A673 (cell line): Measurements from ENCODE around the gene JPH2. TPM values are rescaled to one million over a fixed set of nuclear protein-coding genes. Genes with fewer than 3 reads are reported as not detected.

Experiments
- BruUV-seq: library from RNA; stranded (reverse); fragments of 400-500 nt; replicated peaks from 2 replicates; lab custom pipeline; 2021; lab: Mats Ljungman, UMichigan
- CTCF ChIA-PET: fragments of 300-600 bp; sonication (Branson Sonifier 250); formaldehyde crosslinking; loops from one replicate; lab custom pipeline; 2022; ENCODE audit warnings: antibody characterized with exemption; lab: Charles Lee
- POLR2A ChIA-PET: fragments of 300-600 bp; sonication (Branson Sonifier 250); formaldehyde crosslinking; loops from one replicate; lab custom pipeline; 2022; ENCODE audit warnings: antibody characterized with exemption; ENCODE audit not compliant: low non-redundant PET; lab: Charles Lee
- DNase-seq: peaks from one replicate; pipeline ENCODE4 v3.0.0-alpha.2; 2015; ENCODE audit warnings: low spot score
- H3K27ac ChIP-seq: fragments of 200-600 bp; sonication (generic); 2 replicates; pipeline ENCODE4 v1.5.1; 2016; ENCODE audit warnings: mixed run types, low read depth, mild to moderate bottlenecking, mixed read lengths, antibody characterized with exemption, low read length; ENCODE audit not compliant: poor library complexity, severe bottlenecking
- H3K27me3 ChIP-seq: fragments of 200-600 bp; sonication (generic); replicated peaks from 2 replicates; pipeline ENCODE4 v1.6.1; 2017; ENCODE audit warnings: mixed run types, low read depth, mild to moderate bottlenecking, mixed read lengths, antibody characterized with exemption, low read length; ENCODE audit not compliant: insufficient read depth, poor library complexity
- H3K36me3 ChIP-seq: fragments of 200-600 bp; sonication (generic); 2 replicates; pipeline ENCODE4 v1.6.1; 2016; ENCODE audit warnings: mixed run types, mild to moderate bottlenecking, mixed read lengths, antibody characterized with exemption, low read length; ENCODE audit not compliant: insufficient read depth, poor library complexity, severe bottlenecking
- H3K4me1 ChIP-seq: fragments of 200-600 bp; sonication (generic); 2 replicates; pipeline ENCODE4 v1.6.1; 2017; ENCODE audit warnings: mixed run types, mild to moderate bottlenecking, mixed read lengths, antibody characterized with exemption, low read length; ENCODE audit not compliant: insufficient read depth, poor library complexity, severe bottlenecking
- H3K4me3 ChIP-seq: fragments of 200-600 bp; sonication (generic); 2 replicates; pipeline ENCODE4 v1.5.1; 2016; ENCODE audit warnings: low read depth, mixed run types, mild to moderate bottlenecking, mixed read lengths, low read length; ENCODE audit not compliant: poor library complexity, severe bottlenecking
- H3K9me3 ChIP-seq: fragments of 200-600 bp; sonication (generic); 2 replicates; pipeline ENCODE4 v1.6.1; 2016; ENCODE audit warnings: mixed run types, low read depth, mild to moderate bottlenecking, mixed read lengths, antibody characterized with exemption, low read length; ENCODE audit not compliant: poor library complexity, severe bottlenecking
- EZH2 ChIP-seq: fragments of 200-600 bp; sonication (generic); IDR thresholded peaks from 2 replicates; pipeline ENCODE4 v1.6.1; 2017; ENCODE audit warnings: borderline replicate concordance, low read depth, mild to moderate bottlenecking, mixed read lengths, antibody characterized with exemption, low read length; ENCODE audit not compliant: poor library complexity, severe bottlenecking
- intact Hi-C: fragments of 100-400 bp; cut with micrococcal nuclease; formaldehyde crosslinking; loops from one replicate; pipeline ENCODE4 v1.10.0; 2022; ENCODE audit not compliant: unreplicated experiment
- total RNA-seq: library from RNA; stranded (reverse); gene quantifications from 2 replicates; pipeline ENCODE4 v1.2.3, GENCODE V29; 2021
- TF ChIP-seq, protein P1 (sequence below): fragments of 300-800, 200-600 bp; sonication (generic); conservative IDR thresholded peaks from 2 replicates; pipeline ENCODE4 v1.5.1; 2017; ENCODE audit warnings: low read depth, mild to moderate bottlenecking, antibody characterized with exemption, low read length, moderate library complexity, mixed read lengths

JPH2 gene
- total RNA-seq, 1 experiment from 2014 or later: 1.1 TPM

GRCh38 chr20:44080064-44080463 is 106.9 kb downstream of the JPH2 start:
- CTCF ChIA-PET: interaction anchor here (0.6 to 1.5 kb wide), 5 partner anchors 111 to 542 kb away, joined by 3 to 9 read pairs (median 4); no protein-coding TSS in a partner anchor
- intact Hi-C loops: loop anchor here (1.0 to 5.0 kb wide), 5 partner anchors 153 to 633 kb away; no protein-coding TSS in a partner anchor
- Histone ChIP-seq H3K36me3 (no peaks in the 10 kb centered on the region), H3K9me3 (no peaks in the 10 kb centered on the region), H3K4me3 (no peak overlapping the region), H3K27me3 (no peaks in the 10 kb centered on the region), H3K4me1 (peaks cover 6% of the 10 kb centered on the region), H3K27ac (no peak overlapping the region)
- no TSS peak for BruUV-seq
- TF ChIP-seq, protein P1, sequence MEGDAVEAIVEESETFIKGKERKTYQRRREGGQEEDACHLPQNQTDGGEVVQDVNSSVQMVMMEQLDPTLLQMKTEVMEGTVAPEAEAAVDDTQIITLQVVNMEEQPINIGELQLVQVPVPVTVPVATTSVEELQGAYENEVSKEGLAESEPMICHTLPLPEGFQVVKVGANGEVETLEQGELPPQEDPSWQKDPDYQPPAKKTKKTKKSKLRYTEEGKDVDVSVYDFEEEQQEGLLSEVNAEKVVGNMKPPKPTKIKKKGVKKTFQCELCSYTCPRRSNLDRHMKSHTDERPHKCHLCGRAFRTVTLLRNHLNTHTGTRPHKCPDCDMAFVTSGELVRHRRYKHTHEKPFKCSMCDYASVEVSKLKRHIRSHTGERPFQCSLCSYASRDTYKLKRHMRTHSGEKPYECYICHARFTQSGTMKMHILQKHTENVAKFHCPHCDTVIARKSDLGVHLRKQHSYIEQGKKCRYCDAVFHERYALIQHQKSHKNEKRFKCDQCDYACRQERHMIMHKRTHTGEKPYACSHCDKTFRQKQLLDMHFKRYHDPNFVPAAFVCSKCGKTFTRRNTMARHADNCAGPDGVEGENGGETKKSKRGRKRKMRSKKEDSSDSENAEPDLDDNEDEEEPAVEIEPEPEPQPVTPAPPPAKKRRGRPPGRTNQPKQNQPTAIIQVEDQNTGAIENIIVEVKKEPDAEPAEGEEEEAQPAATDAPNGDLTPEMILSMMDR: no peak
- no peak for TF ChIP-seq EZH2
- no peak for DNase-seq
- POLR2A ChIA-PET: no interaction called here

- Histone ChIP-seq H3K36me3 (no peaks in the 10 kb centered on the region), H3K27ac (no peak overlapping the region), H3K27me3 (no peaks in the 10 kb centered on the region), H3K4me3 (no peak overlapping the region), H3K9me3 (no peaks in the 10 kb centered on the region), H3K4me1 (peaks cover 6% of the 10 kb centered on the region)
- DNase-seq: no peak
- ChIA-PET CTCF (no interaction called here), POLR2A (no interaction called here)
- no TSS peak for BruUV-seq
- intact Hi-C loops: no loop called here
- TF ChIP-seq, protein P1: no peak
- TF ChIP-seq EZH2: no peak
These were observed 107.7 kb downstream of the JPH2 start for GRCh38 chr20:44079291-44079690.

DNA sequence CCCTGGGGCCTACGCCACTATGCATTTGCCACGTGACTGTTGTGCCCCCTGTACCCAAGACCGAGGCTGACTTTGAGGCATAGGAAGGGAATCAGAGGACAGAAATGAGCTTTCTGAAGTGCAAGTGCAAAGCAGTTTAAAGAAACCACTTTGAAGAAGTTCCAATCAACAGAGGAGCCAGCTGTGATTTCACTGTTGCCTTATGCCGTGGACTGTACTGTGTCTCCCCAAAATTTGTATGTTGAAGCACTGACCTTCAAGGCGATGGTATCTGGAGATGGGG is 111.1 kb downstream of the JPH2 start:
- H3K27me3 ChIP-seq: no peaks in the 10 kb centered on the region
- TF ChIP-seq EZH2: no peak
- TF ChIP-seq, protein P1: no peak
- no peak overlapping the region for H3K4me3 ChIP-seq
- ChIA-PET POLR2A (no interaction called here), CTCF (no interaction called here)
- intact Hi-C loops: no loop called here
- H3K4me1 ChIP-seq: no peaks in the 10 kb centered on the region
- no peaks in the 10 kb centered on the region for H3K9me3 ChIP-seq
- no peak for DNase-seq
- H3K36me3 ChIP-seq: no peaks in the 10 kb centered on the region
- no peak overlapping the region for H3K27ac ChIP-seq
- no TSS peak for BruUV-seq
